WTC11 (cell line): ENCODE data around the gene GOLGB1. TPM values are rescaled to one million over a fixed set of nuclear protein-coding genes. Genes with fewer than 3 reads are reported as not detected.
"Not testable (repeated sequence)": the region's sequence is repeated elsewhere in the genome, so short reads cannot be mapped to it uniquely, and the experiment has no call there.

Source experiments
- ATAC-seq: fragments of 200-7000 bp; cut with Tn5 transposase; 2 replicates; pipeline ENCODE4 v1.10.0; 2021; ENCODE audit warnings: mild to moderate bottlenecking, moderate library complexity
- CTCF ChIA-PET: fragments of 300-600 bp; sonication (Branson Sonifier 250); formaldehyde crosslinking; loops from one replicate; lab custom pipeline; 2021; ENCODE audit warnings: antibody characterized with exemption; lab: Charles Lee
- POLR2A ChIA-PET: fragments of 350-600 bp; sonication (Branson Sonifier 250); formaldehyde crosslinking; loops from one replicate; lab custom pipeline; 2021; ENCODE audit warnings: antibody characterized with exemption; lab: Charles Lee
- DNase-seq: peaks from one replicate; pipeline ENCODE4 v3.0.0; 2021; ENCODE audit warnings: low spot score
- H3K27ac Mint-ChIP-seq: 2 replicates; pipeline ENCODE4 v1.8.0; 2021; ENCODE audit warnings: mixed read lengths
- H3K27me3 Mint-ChIP-seq: 2 replicates; pipeline ENCODE4 v1.8.0; 2021; ENCODE audit warnings: low read depth, mild to moderate bottlenecking, moderate library complexity, mixed read lengths
- H3K36me3 Mint-ChIP-seq: 2 replicates; pipeline ENCODE4 v1.8.0; 2021; ENCODE audit warnings: mixed read lengths
- H3K4me1 Mint-ChIP-seq: 2 replicates; pipeline ENCODE4 v1.8.0; 2022; ENCODE audit warnings: mixed read lengths
- H3K4me3 Mint-ChIP-seq: 2 replicates; pipeline ENCODE4 v1.8.0; 2021; ENCODE audit warnings: mild to moderate bottlenecking, moderate library complexity, mixed read lengths
- H3K9me3 Mint-ChIP-seq: 2 replicates; pipeline ENCODE4 v1.8.0; 2021; ENCODE audit warnings: mixed read lengths
- ATF3 ChIP-seq: sonication (generic); formaldehyde crosslinking; conservative IDR thresholded peaks from 2 replicates; pipeline ENCODE4 v1.8.1; 2022; ENCODE audit warnings: mild to moderate bottlenecking, missing genetic modification reagents
- ELF4 ChIP-seq: sonication (generic); formaldehyde crosslinking; IDR thresholded peaks from 2 replicates; pipeline ENCODE4 v1.8.1; 2022; ENCODE audit warnings: low read depth, mild to moderate bottlenecking, moderate library complexity, missing genetic modification reagents
- ERG ChIP-seq: fragments of 250-450 bp; sonication (Bioruptor Pico); IDR thresholded peaks from 2 replicates; pipeline ENCODE4 v1.8.0; 2021; ENCODE audit warnings: mild to moderate bottlenecking
- ESRRA ChIP-seq: sonication (generic); formaldehyde crosslinking; IDR thresholded peaks from 2 replicates; pipeline ENCODE4 v1.8.1; 2022; ENCODE audit warnings: mild to moderate bottlenecking, missing genetic modification reagents, borderline replicate concordance
- FOXP1 ChIP-seq: sonication (generic); formaldehyde crosslinking; IDR thresholded peaks from 2 replicates; pipeline ENCODE4 v1.8.0; 2022; ENCODE audit warnings: missing genetic modification reagents, mild to moderate bottlenecking, moderate library complexity, borderline replicate concordance
- GABPB1 ChIP-seq: sonication (generic); formaldehyde crosslinking; IDR thresholded peaks from 2 replicates; pipeline ENCODE4 v1.8.1; 2023; ENCODE audit warnings: mild to moderate bottlenecking, missing genetic modification reagents
- GRHL2 ChIP-seq: fragments of 250-450 bp; sonication (Bioruptor Pico); IDR thresholded peaks from 2 replicates; pipeline ENCODE4 v1.8.0; 2022; ENCODE audit warnings: mild to moderate bottlenecking, moderate library complexity; ENCODE audit not compliant: insufficient replicate concordance, severe bottlenecking
- HMGA2 ChIP-seq: fragments of 250-450 bp; sonication (Bioruptor Pico); IDR thresholded peaks from 2 replicates; pipeline ENCODE4 v1.4.0; 2021; ENCODE audit warnings: mild to moderate bottlenecking, moderate library complexity
- JUN ChIP-seq: sonication (generic); formaldehyde crosslinking; IDR thresholded peaks from 2 replicates; pipeline ENCODE4 v1.8.0; 2023; ENCODE audit warnings: mild to moderate bottlenecking, missing genetic modification reagents
- NR3C1 ChIP-seq: sonication (generic); formaldehyde crosslinking; conservative IDR thresholded peaks from 2 replicates; pipeline ENCODE4 v1.8.1; 2023; ENCODE audit warnings: low read depth, mild to moderate bottlenecking, missing genetic modification reagents
- PRRX2 ChIP-seq: fragments of 250-450 bp; sonication (Bioruptor Pico); IDR thresholded peaks from 2 replicates; pipeline ENCODE4 v1.8.0; 2021; ENCODE audit warnings: mild to moderate bottlenecking
- RORB ChIP-seq: fragments of 250-450 bp; sonication (Bioruptor Pico); IDR thresholded peaks from 2 replicates; pipeline ENCODE4 v1.9.0; 2021; ENCODE audit warnings: mild to moderate bottlenecking
- SOX15 ChIP-seq: fragments of 250-450 bp; sonication (Bioruptor Pico); IDR thresholded peaks from 2 replicates; pipeline ENCODE4 v1.9.0; 2021; ENCODE audit warnings: mild to moderate bottlenecking
- SP1 ChIP-seq: sonication (generic); formaldehyde crosslinking; conservative IDR thresholded peaks from 2 replicates; pipeline ENCODE4 v1.8.1; 2022; ENCODE audit warnings: missing genetic modification reagents
- TEAD4 ChIP-seq: sonication (generic); formaldehyde crosslinking; IDR thresholded peaks from 2 replicates; pipeline ENCODE4 v1.8.0; 2022; ENCODE audit warnings: mild to moderate bottlenecking, missing genetic modification reagents
- ZNF317 ChIP-seq: sonication (generic); formaldehyde crosslinking; IDR thresholded peaks from 2 replicates; pipeline ENCODE4 v1.8.1; 2023; ENCODE audit warnings: low read depth, mild to moderate bottlenecking, moderate library complexity, missing genetic modification reagents, borderline replicate concordance
- total RNA-seq: library from RNA; stranded (reverse); gene quantifications from 3 replicates; pipeline ENCODE4 v1.2.3, GENCODE V29; 2021
- TF ChIP-seq, protein P1 (sequence below): sonication (generic); formaldehyde crosslinking; IDR thresholded peaks from 2 replicates; pipeline ENCODE4 v1.8.1; 2023; ENCODE audit warnings: mild to moderate bottlenecking, moderate library complexity, missing genetic modification reagents
- TF ChIP-seq, protein P2 (sequence below): sonication (generic); formaldehyde crosslinking; IDR thresholded peaks from 2 replicates; pipeline ENCODE4 v1.8.0; 2022; ENCODE audit warnings: mild to moderate bottlenecking, missing genetic modification reagents
- TF ChIP-seq, protein P3 (sequence below): sonication (generic); formaldehyde crosslinking; IDR thresholded peaks from 2 replicates; pipeline ENCODE4 v1.8.1; 2023; ENCODE audit warnings: mild to moderate bottlenecking, missing genetic modification reagents
- TF ChIP-seq, protein P4 (sequence below): sonication (generic); formaldehyde crosslinking; IDR thresholded peaks from 2 replicates; pipeline ENCODE4 v1.8.1; 2023; ENCODE audit warnings: mild to moderate bottlenecking, missing genetic modification reagents, moderate library complexity
- TF ChIP-seq, protein P5 (sequence below): sonication (generic); formaldehyde crosslinking; IDR thresholded peaks from 2 replicates; pipeline ENCODE4 v1.8.1; 2022; ENCODE audit warnings: low read depth, missing genetic modification reagents, borderline replicate concordance

GOLGB1 gene
- total RNA-seq, 1 experiment from 2014 or later = 33.8 TPM

GRCh38 chr3:121748680-121749275 is 763 bp downstream of the GOLGB1 start:
- Mint-ChIP-seq H3K36me3 (no peaks in the 10 kb centered on the region), H3K27ac (no peak overlapping the region), H3K9me3 (no peaks in the 10 kb centered on the region), H3K4me3 (no peak overlapping the region), H3K27me3 (no peaks in the 10 kb centered on the region), H3K4me1 (peaks cover 4% of the 10 kb centered on the region)
- ATAC-seq (no peak; the same call in 1 of the 2 replicates), DNase-seq (no peak)
- CTCF ChIA-PET = interaction anchor here (1.6 kb wide), 1 partner anchor 247 kb away, joined by 4 read pairs; no protein-coding TSS in a partner anchor
- POLR2A ChIA-PET = interaction anchor here (0.6 to 1.5 kb wide), 3 partner anchors 145 to 306 kb away, joined by 3 read pairs; partner anchors contain the start of genes CD86, POLQ and SLC15A2
- TF ChIP-seq, protein P1, sequence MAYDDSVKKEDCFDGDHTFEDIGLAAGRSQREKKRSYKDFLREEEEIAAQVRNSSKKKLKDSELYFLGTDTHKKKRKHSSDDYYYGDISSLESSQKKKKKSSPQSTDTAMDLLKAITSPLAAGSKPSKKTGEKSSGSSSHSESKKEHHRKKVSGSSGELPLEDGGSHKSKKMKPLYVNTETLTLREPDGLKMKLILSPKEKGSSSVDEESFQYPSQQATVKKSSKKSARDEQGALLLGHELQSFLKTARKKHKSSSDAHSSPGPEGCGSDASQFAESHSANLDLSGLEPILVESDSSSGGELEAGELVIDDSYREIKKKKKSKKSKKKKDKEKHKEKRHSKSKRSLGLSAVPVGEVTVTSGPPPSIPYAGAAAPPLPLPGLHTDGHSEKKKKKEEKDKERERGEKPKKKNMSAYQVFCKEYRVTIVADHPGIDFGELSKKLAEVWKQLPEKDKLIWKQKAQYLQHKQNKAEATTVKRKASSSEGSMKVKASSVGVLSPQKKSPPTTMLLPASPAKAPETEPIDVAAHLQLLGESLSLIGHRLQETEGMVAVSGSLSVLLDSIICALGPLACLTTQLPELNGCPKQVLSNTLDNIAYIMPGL (CRISPR knock-in tag) = 0 out of 2 replicates have a peak, but pooled peaks have one; percentile 36
- TF ChIP-seq ESRRA = no peak

- H3K4me1 Mint-ChIP-seq = peaks cover 4% of the 10 kb centered on the region
- TF ChIP-seq JUN (CRISPR knock-in tag) = no peak
- TF ChIP-seq FOXP1 = no peak
- TF ChIP-seq, protein P2, sequence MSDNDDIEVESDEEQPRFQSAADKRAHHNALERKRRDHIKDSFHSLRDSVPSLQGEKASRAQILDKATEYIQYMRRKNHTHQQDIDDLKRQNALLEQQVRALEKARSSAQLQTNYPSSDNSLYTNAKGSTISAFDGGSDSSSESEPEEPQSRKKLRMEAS = no peak
- TF ChIP-seq, protein P1 (CRISPR knock-in tag) = no peak
- no peak for TF ChIP-seq ELF4 (CRISPR knock-in tag)
- TF ChIP-seq, protein P3, sequence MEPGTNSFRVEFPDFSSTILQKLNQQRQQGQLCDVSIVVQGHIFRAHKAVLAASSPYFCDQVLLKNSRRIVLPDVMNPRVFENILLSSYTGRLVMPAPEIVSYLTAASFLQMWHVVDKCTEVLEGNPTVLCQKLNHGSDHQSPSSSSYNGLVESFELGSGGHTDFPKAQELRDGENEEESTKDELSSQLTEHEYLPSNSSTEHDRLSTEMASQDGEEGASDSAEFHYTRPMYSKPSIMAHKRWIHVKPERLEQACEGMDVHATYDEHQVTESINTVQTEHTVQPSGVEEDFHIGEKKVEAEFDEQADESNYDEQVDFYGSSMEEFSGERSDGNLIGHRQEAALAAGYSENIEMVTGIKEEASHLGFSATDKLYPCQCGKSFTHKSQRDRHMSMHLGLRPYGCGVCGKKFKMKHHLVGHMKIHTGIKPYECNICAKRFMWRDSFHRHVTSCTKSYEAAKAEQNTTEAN (CRISPR knock-in tag) = no peak
- TF ChIP-seq NR3C1 (CRISPR knock-in tag) = no peak
- no peak for TF ChIP-seq RORB (CRISPR knock-in tag)
- TF ChIP-seq SOX15 (CRISPR knock-in tag) = no peak
- no peak for TF ChIP-seq GRHL2 (CRISPR knock-in tag)
- TF ChIP-seq TEAD4 (CRISPR knock-in tag) = no peak
- TF ChIP-seq HMGA2 = no peak
- no peak for TF ChIP-seq ATF3 (CRISPR knock-in tag)
- TF ChIP-seq, protein P4, sequence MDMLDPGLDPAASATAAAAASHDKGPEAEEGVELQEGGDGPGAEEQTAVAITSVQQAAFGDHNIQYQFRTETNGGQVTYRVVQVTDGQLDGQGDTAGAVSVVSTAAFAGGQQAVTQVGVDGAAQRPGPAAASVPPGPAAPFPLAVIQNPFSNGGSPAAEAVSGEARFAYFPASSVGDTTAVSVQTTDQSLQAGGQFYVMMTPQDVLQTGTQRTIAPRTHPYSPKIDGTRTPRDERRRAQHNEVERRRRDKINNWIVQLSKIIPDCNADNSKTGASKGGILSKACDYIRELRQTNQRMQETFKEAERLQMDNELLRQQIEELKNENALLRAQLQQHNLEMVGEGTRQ (CRISPR knock-in tag) = no peak
- no peak for TF ChIP-seq PRRX2 (CRISPR knock-in tag)
- TF ChIP-seq ZNF317 (CRISPR knock-in tag) = no peak
- no peak for TF ChIP-seq ERG (CRISPR knock-in tag)
- no peak for TF ChIP-seq GABPB1
- TF ChIP-seq, protein P5, sequence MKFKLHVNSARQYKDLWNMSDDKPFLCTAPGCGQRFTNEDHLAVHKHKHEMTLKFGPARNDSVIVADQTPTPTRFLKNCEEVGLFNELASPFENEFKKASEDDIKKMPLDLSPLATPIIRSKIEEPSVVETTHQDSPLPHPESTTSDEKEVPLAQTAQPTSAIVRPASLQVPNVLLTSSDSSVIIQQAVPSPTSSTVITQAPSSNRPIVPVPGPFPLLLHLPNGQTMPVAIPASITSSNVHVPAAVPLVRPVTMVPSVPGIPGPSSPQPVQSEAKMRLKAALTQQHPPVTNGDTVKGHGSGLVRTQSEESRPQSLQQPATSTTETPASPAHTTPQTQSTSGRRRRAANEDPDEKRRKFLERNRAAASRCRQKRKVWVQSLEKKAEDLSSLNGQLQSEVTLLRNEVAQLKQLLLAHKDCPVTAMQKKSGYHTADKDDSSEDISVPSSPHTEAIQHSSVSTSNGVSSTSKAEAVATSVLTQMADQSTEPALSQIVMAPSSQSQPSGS (CRISPR knock-in tag) = no peak
- no peak for TF ChIP-seq SP1 (CRISPR knock-in tag)
- ChIA-PET POLR2A (interaction anchor here (0.9 kb wide), 1 partner anchor 202 kb away, joined by 3 read pairs; the partner anchor contains the start of gene POLQ), CTCF (no interaction called here)
- peaks cover 3% of the 10 kb centered on the region; the same call in 1 of the 2 replicates for H3K36me3 Mint-ChIP-seq
- no peak for ATAC-seq
- no peak overlapping the region for H3K4me3 Mint-ChIP-seq
- H3K27me3 Mint-ChIP-seq = no peaks in the 10 kb centered on the region
- DNase-seq = no peak
- H3K27ac Mint-ChIP-seq = 0 out of 2 replicates have a peak overlapping the region, but pooled peaks have one; percentile 43
- peaks cover 3% of the 10 kb centered on the region for H3K9me3 Mint-ChIP-seq
These were observed 1.6 kb downstream of the GOLGB1 start for GRCh38 chr3:121747976-121748375.

- H3K4me3 Mint-ChIP-seq, DNase-seq, H3K27me3 Mint-ChIP-seq, H3K4me1 Mint-ChIP-seq, H3K27ac Mint-ChIP-seq, ATAC-seq, POLR2A ChIA-PET, CTCF ChIA-PET: not testable (repeated sequence)
- peaks cover 12% of the 10 kb centered on the region for H3K36me3 Mint-ChIP-seq
- peaks cover 12% of the 10 kb centered on the region for H3K9me3 Mint-ChIP-seq
These were observed 6.4 kb downstream of the GOLGB1 start for GRCh38 chr3:121743106-121743505.
